Hypothalamus (tissue), 51 donors: ENCODE data around the gene UCHL3.
A peak's percentile ranks its signal among the peaks of the same experiment; 100 is the strongest.

Source experiments
- DNase-seq, 51 donors: peaks; one replicate each; lab custom pipeline; 2025; lab: John Stamatoyannopoulos, UW

The UCHL3 gene

GRCh38 chr13:75618308-75618707 lies 68.7 kb downstream of the UCHL3 start:
- no peak for DNase-seq

DNA sequence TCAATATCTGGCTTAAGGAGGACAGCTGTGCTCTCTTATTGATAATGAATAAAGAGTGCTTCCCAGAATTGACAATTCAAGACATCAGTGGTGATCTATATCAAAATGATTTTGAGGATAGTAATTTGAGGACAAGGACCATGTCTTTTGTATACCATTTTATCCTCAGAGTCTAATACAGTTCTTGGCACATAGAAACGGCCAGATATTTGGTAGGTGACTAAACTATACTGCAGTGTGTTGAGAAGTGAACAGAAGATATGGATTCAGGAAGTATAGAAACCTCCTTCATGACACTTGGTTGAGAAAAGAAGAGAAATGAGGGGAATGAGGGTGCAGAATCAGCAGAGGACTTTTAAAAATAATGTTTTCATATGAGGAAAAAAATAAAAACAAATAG lies 70.4 kb downstream of the UCHL3 start:
- no peak for DNase-seq

DNA sequence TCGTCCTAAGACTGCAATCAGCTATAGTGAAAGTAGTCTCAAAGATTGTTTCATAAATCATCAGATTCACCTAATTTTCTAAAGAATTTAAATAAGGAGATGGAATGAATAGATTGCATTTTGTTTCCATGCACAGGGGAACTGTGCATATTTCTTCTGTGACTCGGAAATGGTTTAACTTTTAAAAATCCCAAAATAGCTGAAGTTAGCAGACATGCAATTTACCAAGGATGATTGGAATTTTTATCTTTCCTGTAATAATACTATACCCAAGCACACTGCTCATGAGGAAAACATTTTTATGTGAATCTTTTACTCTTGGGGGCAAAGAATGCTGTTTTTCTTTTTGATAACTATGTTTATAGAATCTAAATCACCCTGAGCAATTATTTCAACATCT lies 71.6 kb downstream of the UCHL3 start:
- DNase-seq: no peak

- DNase-seq: no peak
Measured at GRCh38 chr13:75628801-75629200, 79.2 kb downstream of the UCHL3 start.

- DNase-seq: no peak
Measured at GRCh38 chr13:75633285-75633684, 83.7 kb downstream of the UCHL3 start.

- peak in 1 of 51 donors; percentile 3 for DNase-seq
Measured at GRCh38 chr13:75635101-75635827, 85.7 kb downstream of the UCHL3 start.

- DNase-seq: peak in 18 of 51 donors; percentile 3 to 47 (median 18)
Measured at GRCh38 chr13:75635828-75636435, 86.3 kb downstream of the UCHL3 start, which contains the start of gene LMO7. TSS of gene LMO7 (plus strand) at chr13:75636330. CDS start at chr13:75636658, 328 bp downstream.

DNA sequence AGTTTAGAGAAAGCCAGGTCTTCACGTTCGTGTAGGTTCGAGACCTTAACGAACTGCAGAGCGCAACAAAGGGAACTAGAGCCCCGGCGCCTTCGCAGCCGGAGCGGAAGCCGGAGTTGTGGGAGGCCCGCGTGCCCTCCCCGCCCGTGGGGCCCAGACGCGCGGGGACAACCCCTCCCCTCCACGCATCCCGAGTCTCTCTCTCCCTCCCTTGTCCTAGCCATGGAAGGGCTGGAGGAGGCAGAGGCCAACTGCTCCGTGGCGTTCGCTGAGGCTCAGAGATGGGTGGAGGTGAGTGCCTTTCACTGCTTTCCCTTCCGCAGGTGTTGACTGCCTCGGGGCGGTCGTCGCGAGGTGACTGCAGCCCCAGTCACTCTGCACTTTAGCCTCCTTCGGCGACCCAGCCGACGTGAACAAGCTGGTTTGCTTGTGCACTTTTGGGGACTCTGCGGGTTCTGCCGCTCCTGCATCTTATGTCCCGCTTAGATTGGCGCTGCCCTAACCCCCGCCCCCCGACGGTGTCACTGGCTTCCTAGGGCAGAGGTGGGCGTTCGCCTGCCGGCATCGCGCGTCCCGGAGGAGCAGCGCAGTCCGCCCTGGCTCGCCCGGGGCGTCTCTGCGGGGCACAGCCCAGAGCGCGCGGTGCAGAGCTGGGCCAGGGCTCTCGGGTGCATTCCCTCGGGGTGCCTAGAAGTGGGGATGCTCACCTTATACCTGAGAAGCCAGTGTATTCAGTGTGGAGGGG lies 87.0 kb downstream of the UCHL3 start:
- DNase-seq: peak in 2 of 51 donors; percentile 8 to 17

DNA sequence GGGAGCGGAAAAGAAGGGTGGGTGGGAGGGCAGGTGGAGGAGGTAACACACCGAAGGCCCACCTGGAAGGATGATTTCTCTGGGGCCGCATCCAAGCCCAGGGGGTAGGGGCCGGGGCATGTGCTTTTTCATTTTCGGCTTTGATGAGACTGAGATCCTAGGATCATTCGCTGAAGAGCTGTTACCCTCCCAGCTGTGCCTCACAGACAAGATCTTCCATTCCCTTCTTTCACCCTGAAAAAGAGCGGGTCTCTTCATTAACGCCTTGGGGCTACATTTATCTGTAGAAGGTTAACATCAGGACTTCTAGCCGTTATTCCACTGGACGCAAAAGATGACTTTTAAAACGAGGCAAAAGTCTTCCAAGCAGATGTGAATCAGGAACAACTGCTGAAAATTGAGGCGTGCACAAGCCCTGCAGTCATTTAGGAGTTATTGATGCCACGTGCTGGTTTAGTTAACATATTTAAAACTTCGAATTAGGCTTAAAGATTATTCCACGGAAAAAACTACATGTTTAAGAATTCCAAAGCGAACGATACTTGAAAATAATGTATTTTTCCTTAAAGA lies 87.7 kb downstream of the UCHL3 start:
- no peak for DNase-seq

GRCh38 chr13:75639454-75639853 lies 89.9 kb downstream of the UCHL3 start:
- no peak for DNase-seq

DNA sequence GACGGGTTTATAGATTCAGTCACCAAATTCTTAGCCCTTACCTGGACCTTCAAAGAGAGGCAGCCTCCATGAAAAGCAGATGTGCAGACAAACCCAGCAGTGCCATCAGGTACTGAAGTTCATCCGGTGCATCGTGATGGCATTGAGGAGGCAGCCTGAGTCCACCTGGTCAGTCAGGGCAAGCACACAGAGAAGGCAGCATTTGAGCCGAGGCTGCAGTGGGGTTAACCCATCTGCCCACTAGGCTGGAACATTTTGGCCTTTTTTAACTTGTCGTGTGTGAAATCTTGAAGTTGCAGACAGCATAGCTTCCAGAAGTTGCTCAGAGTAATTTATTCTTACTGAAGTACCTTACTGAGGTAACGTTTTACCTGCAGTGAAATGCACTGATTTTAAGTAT lies 91.4 kb downstream of the UCHL3 start:
- no peak for DNase-seq

DNA sequence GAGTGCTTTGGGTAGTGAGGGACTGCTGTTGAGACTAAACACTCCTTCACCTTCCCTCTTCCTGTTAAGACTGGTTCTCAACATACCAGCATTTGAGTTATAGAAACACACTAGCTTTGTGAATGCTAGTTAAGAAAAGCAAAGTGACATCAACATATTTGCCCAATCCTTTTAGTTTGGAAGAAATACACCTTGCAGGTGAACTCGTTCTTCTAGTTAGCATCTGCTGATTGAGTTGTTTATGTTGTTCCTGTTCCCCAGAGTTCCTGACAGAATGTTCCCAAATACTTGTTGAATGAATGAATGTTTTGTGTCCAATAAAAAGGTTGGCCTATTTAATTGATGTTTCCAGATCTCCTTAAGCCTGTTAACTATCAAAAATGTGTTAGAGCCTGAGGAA lies 93.6 kb downstream of the UCHL3 start:
- DNase-seq: no peak

- DNase-seq: no peak
Measured at GRCh38 chr13:75643693-75644092, 94.1 kb downstream of the UCHL3 start.

DNA sequence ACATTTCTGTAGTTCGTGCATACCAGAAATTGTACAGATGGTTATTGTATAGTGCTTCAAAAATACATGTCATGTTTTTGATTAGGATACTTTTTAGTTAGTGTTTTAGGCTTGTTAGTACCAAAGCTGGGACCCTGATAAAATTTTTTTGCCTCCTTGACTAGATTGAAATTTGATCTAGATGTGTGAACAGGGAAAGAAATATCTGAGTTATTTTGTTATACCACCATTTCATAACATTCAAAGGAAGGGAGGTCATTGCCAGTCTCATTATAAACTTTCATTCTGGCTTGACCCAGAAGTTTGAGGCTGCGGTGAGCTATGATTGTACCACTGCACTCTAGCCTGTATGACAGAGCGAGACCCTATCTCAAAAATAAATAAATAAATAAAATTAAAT lies 95.5 kb downstream of the UCHL3 start:
- no peak for DNase-seq

DNA sequence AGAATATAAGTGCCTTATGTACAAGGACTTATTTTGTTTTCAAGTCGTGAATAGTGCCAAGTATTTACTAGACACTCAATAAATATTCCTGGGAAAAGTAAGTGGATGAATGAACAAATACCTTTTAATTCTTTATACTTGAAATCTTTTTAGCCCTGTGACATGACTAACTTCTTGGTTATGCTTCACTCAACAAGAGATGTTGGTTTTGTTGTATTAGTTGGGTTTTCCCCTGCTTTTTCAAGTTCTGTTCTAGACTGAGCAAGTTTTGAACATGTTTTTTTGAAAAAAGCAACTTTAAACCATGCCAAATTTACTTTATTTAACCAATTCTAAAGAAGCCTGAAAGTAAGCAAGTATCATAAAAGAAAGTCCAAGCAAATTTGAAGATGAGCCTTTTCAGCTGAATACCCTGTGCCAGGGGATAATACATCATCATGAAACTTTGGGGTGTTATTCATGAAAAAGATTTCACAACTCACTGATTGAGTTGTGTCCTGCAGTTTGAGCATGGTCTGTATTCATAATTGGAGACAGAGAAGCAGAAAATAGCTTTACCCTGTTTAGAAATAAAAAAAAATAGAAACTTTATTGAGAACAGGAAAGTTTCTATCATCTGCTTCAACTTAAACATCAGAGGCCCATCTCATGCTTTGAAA lies 97.7 kb downstream of the UCHL3 start:
- no peak for DNase-seq

DNA sequence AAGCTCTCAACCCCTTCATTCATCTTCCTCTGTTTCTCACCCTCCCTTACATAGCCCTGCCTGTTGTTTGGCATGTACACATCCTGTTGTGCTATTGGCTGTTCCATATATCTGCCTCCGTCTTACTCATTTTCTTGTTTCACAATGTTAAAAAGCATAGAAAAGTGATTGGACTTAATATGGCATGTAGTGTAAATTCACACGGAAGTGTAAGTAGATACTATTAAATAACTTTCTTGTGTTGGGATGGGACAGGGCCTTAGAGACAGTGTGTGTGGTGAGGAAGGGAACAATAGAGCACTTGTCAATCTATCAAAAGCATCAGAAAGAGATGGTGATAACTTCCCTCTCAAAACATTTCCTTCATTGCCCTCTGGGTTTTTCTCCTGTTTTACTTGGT lies 98.9 kb downstream of the UCHL3 start:
- no peak for DNase-seq

GRCh38 chr13:75651013-75651412 lies 101.4 kb downstream of the UCHL3 start:
- no peak for DNase-seq

GRCh38 chr13:75652726-75653125 lies 103.1 kb downstream of the UCHL3 start:
- no peak for DNase-seq
